Measurements from ENCODE around the gene FYN. TPM values are rescaled to one million over a fixed set of nuclear protein-coding genes. Genes with fewer than 3 reads are reported as not detected.
A peak's percentile ranks its signal among the peaks of the same experiment; 100 is the strongest.

The FYN gene
- total RNA-seq, 1 experiment from 2014 or later: 249 TPM

GRCh38 chr6:111741177-111741952 lies 131.9 kb downstream of the FYN start:
- Histone ChIP-seq H3K27me3 (ENCODE audit: low read length) (no peaks in the 10 kb centered on the region), H4K20me1 (ENCODE audit: insufficient read depth, low read depth, low read length) (no peaks in the 10 kb centered on the region), H3K27ac (ENCODE audit: low read length) (peak overlapping the region; percentile 87), H3K4me3 (ENCODE audit: low read length) (no peak overlapping the region), H3K9ac (ENCODE audit: low read length) (no peak overlapping the region), H3K9me2 (replicated peaks; ENCODE audit: insufficient read depth, low read length) (no peaks in the 10 kb centered on the region), H3K9me3 (ENCODE audit: low read length) (no peaks in the 10 kb centered on the region), H3K4me2 (ENCODE audit: low read depth, low read length, poor library complexity, severe bottlenecking) (no peak overlapping the region), H3K36me3 (ENCODE audit: insufficient read depth, low read length) (no peaks in the 10 kb centered on the region; the same call in 1 of the 2 replicates), H2AFZ (ENCODE audit: low read length) (no peak overlapping the region), H3K79me2 (ENCODE audit: low read length) (peaks cover 95% of the 10 kb centered on the region), H3K4me1 (ENCODE audit: low read length) (peaks cover 98% of the 10 kb centered on the region)
- no peak for DNase-seq

GRCh38 chr6:111740506-111740905 lies 132.7 kb downstream of the FYN start:
- H3K4me3 ChIP-seq (ENCODE audit: low read length): no peak overlapping the region
- no peaks in the 10 kb centered on the region for H3K27me3 ChIP-seq (ENCODE audit: low read length)
- no peaks in the 10 kb centered on the region for H4K20me1 ChIP-seq (ENCODE audit: insufficient read depth, low read depth, low read length)
- peak; percentile 47 for DNase-seq
- H2AFZ ChIP-seq (ENCODE audit: low read length): no peak overlapping the region
- peak overlapping the region; percentile 48 for H3K4me2 ChIP-seq (ENCODE audit: low read depth, low read length, poor library complexity, severe bottlenecking)
- peaks cover 94% of the 10 kb centered on the region for H3K79me2 ChIP-seq (ENCODE audit: low read length)
- H3K9ac ChIP-seq (ENCODE audit: low read length): peak overlapping the region; percentile 3; the same call in 1 of the 2 replicates
- no peaks in the 10 kb centered on the region for H3K9me3 ChIP-seq (ENCODE audit: low read length)
- H3K9me2 ChIP-seq (replicated peaks; ENCODE audit: insufficient read depth, low read length): no peaks in the 10 kb centered on the region
- peaks cover 3% of the 10 kb centered on the region; the same call in 1 of the 2 replicates for H3K36me3 ChIP-seq (ENCODE audit: insufficient read depth, low read length)
- peaks cover 98% of the 10 kb centered on the region for H3K4me1 ChIP-seq (ENCODE audit: low read length)
- peak overlapping the region; percentile 87 for H3K27ac ChIP-seq (ENCODE audit: low read length)

- Histone ChIP-seq H3K9ac (ENCODE audit: low read length) (peak overlapping the region; percentile 31), H3K79me2 (ENCODE audit: low read length) (peaks cover 94% of the 10 kb centered on the region), H3K9me2 (replicated peaks; ENCODE audit: insufficient read depth, low read length) (no peaks in the 10 kb centered on the region), H3K36me3 (ENCODE audit: insufficient read depth, low read length) (peaks cover 14% of the 10 kb centered on the region), H4K20me1 (ENCODE audit: insufficient read depth, low read depth, low read length) (no peaks in the 10 kb centered on the region), H3K4me2 (ENCODE audit: low read depth, low read length, poor library complexity, severe bottlenecking) (peak overlapping the region; percentile 48), H3K27me3 (ENCODE audit: low read length) (no peaks in the 10 kb centered on the region), H3K4me1 (ENCODE audit: low read length) (peaks cover 97% of the 10 kb centered on the region), H3K9me3 (ENCODE audit: low read length) (no peaks in the 10 kb centered on the region), H3K4me3 (ENCODE audit: low read length) (no peak overlapping the region), H3K27ac (ENCODE audit: low read length) (peak overlapping the region; percentile 87), H2AFZ (ENCODE audit: low read length) (no peak overlapping the region)
- DNase-seq: peak; percentile 56
These were observed 134.0 kb downstream of the FYN start for GRCh38 chr6:111739257-111739696.

- Histone ChIP-seq H3K36me3 (ENCODE audit: insufficient read depth, low read length) (peaks cover 20% of the 10 kb centered on the region), H3K27ac (ENCODE audit: low read length) (peak overlapping the region; percentile 87), H3K9me3 (ENCODE audit: low read length) (no peaks in the 10 kb centered on the region), H3K27me3 (ENCODE audit: low read length) (no peaks in the 10 kb centered on the region), H3K4me2 (ENCODE audit: low read depth, low read length, poor library complexity, severe bottlenecking) (peak overlapping the region; percentile 48), H3K4me1 (ENCODE audit: low read length) (peaks cover 91% of the 10 kb centered on the region), H3K9me2 (replicated peaks; ENCODE audit: insufficient read depth, low read length) (no peaks in the 10 kb centered on the region), H3K79me2 (ENCODE audit: low read length) (peaks cover 94% of the 10 kb centered on the region), H3K9ac (ENCODE audit: low read length) (peak overlapping the region; percentile 31), H3K4me3 (ENCODE audit: low read length) (no peak overlapping the region), H2AFZ (ENCODE audit: low read length) (no peak overlapping the region), H4K20me1 (ENCODE audit: insufficient read depth, low read depth, low read length) (no peaks in the 10 kb centered on the region)
- peak; percentile 71 for DNase-seq
These were observed 134.6 kb downstream of the FYN start for GRCh38 chr6:111738631-111739030.

GRCh38 chr6:111738156-111738555 lies 135.1 kb downstream of the FYN start:
- Histone ChIP-seq H2AFZ (ENCODE audit: low read length) (no peak overlapping the region), H3K9ac (ENCODE audit: low read length) (peak overlapping the region; percentile 31; the same call in 1 of the 2 replicates), H3K27me3 (ENCODE audit: low read length) (no peaks in the 10 kb centered on the region), H3K27ac (ENCODE audit: low read length) (peak overlapping the region; percentile 87), H3K9me3 (ENCODE audit: low read length) (peaks cover 4% of the 10 kb centered on the region; the same call in 1 of the 2 replicates), H3K4me3 (ENCODE audit: low read length) (no peak overlapping the region), H4K20me1 (ENCODE audit: insufficient read depth, low read depth, low read length) (no peaks in the 10 kb centered on the region), H3K9me2 (replicated peaks; ENCODE audit: insufficient read depth, low read length) (no peaks in the 10 kb centered on the region), H3K4me1 (ENCODE audit: low read length) (peaks cover 86% of the 10 kb centered on the region), H3K36me3 (ENCODE audit: insufficient read depth, low read length) (peaks cover 25% of the 10 kb centered on the region), H3K79me2 (ENCODE audit: low read length) (peaks cover 94% of the 10 kb centered on the region), H3K4me2 (ENCODE audit: low read depth, low read length, poor library complexity, severe bottlenecking) (peak overlapping the region; percentile 48)
- no peak for DNase-seq

GRCh38 chr6:111737065-111737521 lies 136.2 kb downstream of the FYN start:
- H3K4me3 ChIP-seq (ENCODE audit: low read length): 0 out of 2 replicates have a peak overlapping the region, but pooled peaks have one; percentile 11
- DNase-seq: no peak
- peaks cover 10% of the 10 kb centered on the region; the same call in 1 of the 2 replicates for H3K9me3 ChIP-seq (ENCODE audit: low read length)
- peak overlapping the region; percentile 37 for H3K9ac ChIP-seq (ENCODE audit: low read length)
- no peaks in the 10 kb centered on the region for H3K9me2 ChIP-seq (replicated peaks; ENCODE audit: insufficient read depth, low read length)
- H3K4me2 ChIP-seq (ENCODE audit: low read depth, low read length, poor library complexity, severe bottlenecking): peak overlapping the region; percentile 48
- H3K36me3 ChIP-seq (ENCODE audit: insufficient read depth, low read length): peaks cover 32% of the 10 kb centered on the region
- no peaks in the 10 kb centered on the region for H4K20me1 ChIP-seq (ENCODE audit: insufficient read depth, low read depth, low read length)
- peak overlapping the region; percentile 87 for H3K27ac ChIP-seq (ENCODE audit: low read length)
- no peaks in the 10 kb centered on the region for H3K27me3 ChIP-seq (ENCODE audit: low read length)
- peaks cover 81% of the 10 kb centered on the region for H3K4me1 ChIP-seq (ENCODE audit: low read length)
- peaks cover 93% of the 10 kb centered on the region for H3K79me2 ChIP-seq (ENCODE audit: low read length)
- no peak overlapping the region for H2AFZ ChIP-seq (ENCODE audit: low read length)

- Histone ChIP-seq H4K20me1 (ENCODE audit: insufficient read depth, low read depth, low read length) (no peaks in the 10 kb centered on the region), H2AFZ (ENCODE audit: low read length) (no peak overlapping the region), H3K4me2 (ENCODE audit: low read depth, low read length, poor library complexity, severe bottlenecking) (peak overlapping the region; percentile 48), H3K27me3 (ENCODE audit: low read length) (no peaks in the 10 kb centered on the region), H3K4me1 (ENCODE audit: low read length) (peaks cover 81% of the 10 kb centered on the region), H3K9me3 (ENCODE audit: low read length) (peaks cover 10% of the 10 kb centered on the region; the same call in 1 of the 2 replicates), H3K4me3 (ENCODE audit: low read length) (peak overlapping the region; percentile 11; the same call in 1 of the 2 replicates), H3K27ac (ENCODE audit: low read length) (peak overlapping the region; percentile 87), H3K9ac (ENCODE audit: low read length) (peak overlapping the region; percentile 37), H3K9me2 (replicated peaks; ENCODE audit: insufficient read depth, low read length) (no peaks in the 10 kb centered on the region), H3K79me2 (ENCODE audit: low read length) (peaks cover 92% of the 10 kb centered on the region), H3K36me3 (ENCODE audit: insufficient read depth, low read length) (peaks cover 32% of the 10 kb centered on the region)
- peak; percentile 73 for DNase-seq
These were observed 137.1 kb downstream of the FYN start for GRCh38 chr6:111736005-111736608.

Measured in Karpas-422 (cell line).